GM08714 (cell line): ENCODE results near the gene SIGLEC7.

Experiments used
- H3K4me3 ChIP-seq: fragments of 200-500 bp; sonication (Bioruptor generic); 2 replicates; pipeline ENCODE4 v1.5.1; 2014; ENCODE audit warnings: mild to moderate bottlenecking, low read length, inconsistent platforms
- ZNF274 ChIP-seq: IDR thresholded peaks from 2 replicates; pipeline ENCODE4 v1.6.1; 2012; ENCODE audit warnings: mild to moderate bottlenecking, low read depth, low read length

SIGLEC7 gene

DNA sequence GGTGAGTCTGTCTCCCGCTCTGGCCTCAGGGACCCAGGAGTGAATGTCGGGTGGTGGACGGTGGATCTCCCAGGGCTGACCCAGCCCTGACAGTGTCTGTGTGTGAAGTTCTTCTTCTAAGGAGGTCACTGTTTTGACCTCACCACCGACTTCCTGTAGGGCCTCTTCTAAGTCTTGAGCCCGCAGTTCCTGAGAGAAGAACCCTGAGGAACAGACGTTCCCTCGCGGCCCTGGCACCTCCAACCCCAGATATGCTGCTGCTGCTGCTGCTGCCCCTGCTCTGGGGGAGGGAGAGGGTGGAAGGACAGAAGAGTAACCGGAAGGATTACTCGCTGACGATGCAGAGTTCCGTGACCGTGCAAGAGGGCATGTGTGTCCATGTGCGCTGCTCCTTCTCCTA lies at the start of gene SIGLEC7:
Gene SIGLEC7, plus strand, starts transcription at position 183 of the 400 bp plus-strand sequence. Its CDS starts 69 bp downstream, at position 252.
- H3K4me3 ChIP-seq = no peak within 1 kb of the TSS
- no peak for TF ChIP-seq ZNF274

- no peak for TF ChIP-seq ZNF274
- no peak overlapping the region for H3K4me3 ChIP-seq
Measured at GRCh38 chr19:51093101-51093500, 49.0 kb upstream of the SIGLEC7 start.

- H3K4me3 ChIP-seq = no peak overlapping the region
- no peak for TF ChIP-seq ZNF274
Measured at GRCh38 chr19:51093510-51094345, 48.4 kb upstream of the SIGLEC7 start.

DNA sequence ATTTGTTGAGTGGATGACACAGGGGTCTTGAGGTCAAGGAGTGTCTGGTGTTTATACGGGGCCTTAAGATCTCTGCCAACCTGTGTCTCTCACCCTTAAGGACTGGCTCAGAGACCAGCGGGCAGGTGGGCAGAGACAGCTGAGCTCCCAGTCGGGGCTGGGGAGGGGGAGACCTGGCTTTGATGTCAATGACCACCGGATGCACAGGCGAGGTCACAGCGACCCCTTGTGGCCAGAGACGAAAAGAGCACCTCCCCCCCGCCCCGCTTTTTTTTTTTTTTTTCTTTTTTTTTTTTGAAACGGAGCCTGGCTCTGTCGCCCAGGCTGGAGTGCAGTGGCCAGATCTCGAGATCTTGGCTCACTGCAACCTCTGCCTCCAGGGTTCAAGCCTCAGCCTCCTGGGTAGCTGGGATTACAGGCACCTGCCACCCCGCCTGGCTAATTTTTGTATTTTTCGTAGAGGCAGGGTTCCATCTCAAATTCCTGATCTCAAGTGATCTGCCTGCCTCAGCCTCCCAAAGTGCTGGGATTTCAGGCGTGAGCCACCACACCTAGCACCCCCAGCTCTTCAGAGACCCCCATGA lies 47.3 kb upstream of the SIGLEC7 start:
- H3K4me3 ChIP-seq = no peak overlapping the region
- no peak for TF ChIP-seq ZNF274

- no peak overlapping the region for H3K4me3 ChIP-seq
- no peak for TF ChIP-seq ZNF274
Measured at GRCh38 chr19:51096473-51097165, 45.5 kb upstream of the SIGLEC7 start.

GRCh38 chr19:51097166-51097738 lies 44.8 kb upstream of the SIGLEC7 start:
- no peak overlapping the region for H3K4me3 ChIP-seq
- no peak for TF ChIP-seq ZNF274

- no peak overlapping the region for H3K4me3 ChIP-seq
- TF ChIP-seq ZNF274 = no peak
Measured at GRCh38 chr19:51097796-51098195, 44.3 kb upstream of the SIGLEC7 start.

GRCh38 chr19:51098365-51099046 lies 43.6 kb upstream of the SIGLEC7 start:
- no peak overlapping the region for H3K4me3 ChIP-seq
- TF ChIP-seq ZNF274 = no peak

- no peak for TF ChIP-seq ZNF274
- no peak overlapping the region for H3K4me3 ChIP-seq
Measured at GRCh38 chr19:51099047-51099382, 43.1 kb upstream of the SIGLEC7 start.

- no peak for TF ChIP-seq ZNF274
Measured at GRCh38 chr19:51100601-51101000, 41.5 kb upstream of the SIGLEC7 start.

DNA sequence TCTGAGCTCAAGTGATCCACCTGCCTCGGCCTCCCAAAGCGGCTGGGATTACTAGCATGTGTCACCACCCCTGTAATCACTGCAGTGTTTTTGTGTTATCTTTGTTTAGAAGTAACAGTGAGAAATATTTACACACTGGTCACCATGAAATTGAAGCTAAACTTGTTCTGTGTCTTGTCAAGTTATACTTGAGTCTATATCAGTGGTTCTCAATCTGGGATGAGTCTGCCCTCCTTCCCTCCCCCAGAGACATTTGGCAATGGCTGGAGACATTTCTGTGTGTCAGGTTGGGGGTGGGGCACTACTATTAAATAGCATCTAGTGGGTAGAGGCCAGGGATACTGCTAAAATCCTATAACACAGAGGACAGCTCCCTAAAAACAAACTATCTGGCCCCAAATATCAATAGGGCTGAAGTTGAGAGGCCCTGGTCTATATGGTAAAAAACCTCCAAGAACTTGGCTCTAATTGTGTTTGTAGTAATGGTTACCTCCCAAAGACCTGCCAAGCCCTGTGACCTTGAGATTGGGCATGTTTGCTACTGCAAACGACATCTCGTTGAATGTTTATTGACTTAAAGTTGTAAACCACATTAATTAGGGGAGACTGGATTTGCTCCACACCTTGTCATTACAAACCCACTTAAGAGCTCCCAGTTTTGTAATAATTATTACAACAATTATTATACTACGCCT lies 40.8 kb upstream of the SIGLEC7 start:
- no peak for TF ChIP-seq ZNF274
- H3K4me3 ChIP-seq = no peak overlapping the region

More at GRCh38 chr19:51100601-51101000, 41.5 kb upstream of the SIGLEC7 start:
- no peak overlapping the region for H3K4me3 ChIP-seq

DNA sequence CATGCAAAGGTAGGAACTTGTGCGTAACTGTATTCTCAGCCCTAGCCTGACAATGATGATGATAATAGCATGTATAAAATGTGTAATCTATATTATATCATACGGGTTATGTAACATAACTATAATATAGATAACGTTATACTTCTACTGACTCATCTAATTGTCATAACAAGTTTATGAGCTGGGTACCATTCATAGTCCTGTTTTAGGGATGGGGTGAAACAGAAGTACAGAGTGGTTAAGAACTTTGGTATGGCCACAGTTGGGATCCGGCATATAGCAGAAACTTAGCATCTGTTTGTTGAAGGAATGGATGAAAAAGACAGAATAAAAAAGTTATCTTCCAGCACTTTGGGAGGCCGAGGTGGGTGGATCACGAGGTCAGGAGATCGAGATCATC lies 39.1 kb upstream of the SIGLEC7 start:
- TF ChIP-seq ZNF274 = no peak
- H3K4me3 ChIP-seq = no peak overlapping the region

GRCh38 chr19:51103926-51104341 lies 38.2 kb upstream of the SIGLEC7 start:
- no peak overlapping the region for H3K4me3 ChIP-seq

More at GRCh38 chr19:51103926-51104341, 38.2 kb upstream of the SIGLEC7 start:
- TF ChIP-seq ZNF274 = no peak
